Thyroid gland (tissue), 4 donors: ENCODE results near the gene OR2F2. TPM values are rescaled to one million over a fixed set of nuclear protein-coding genes. Genes with fewer than 3 reads are reported as not detected.

Source experiments
- DNase-seq, 2 donors: peaks; one replicate each; pipeline ENCODE4 v3.0.0-alpha.2; 2019
- H3K27ac ChIP-seq, 3 donors: fragments of 200-600 bp; sonication (generic); 1 replicate in 2 of 3; 2 replicates in 1 of 3; pipeline ENCODE4 v1.5.1; 2016 to 2019; ENCODE audit warnings: mild to moderate bottlenecking in 1 of 3, moderate library complexity in 1 of 3
- H3K27me3 ChIP-seq: fragments of 200-600 bp; sonication (generic); one replicate; pipeline ENCODE4 v1.5.1; 2019
- H3K36me3 ChIP-seq, 2 donors: fragments of 200-600 bp; sonication (generic); one replicate each; pipeline ENCODE4 v1.5.1; 2016 to 2019
- H3K4me1 ChIP-seq, 2 donors: fragments of 200-600 bp; sonication (generic); one replicate each; pipeline ENCODE4 v1.5.1; 2017 to 2019
- H3K4me3 ChIP-seq, 3 donors: fragments of 200-600 bp; sonication (generic); replicated peaks in 1 of 3; 1 replicate in 2 of 3; 2 replicates in 1 of 3; pipeline ENCODE4 v1.5.1; 2016; ENCODE audit warnings: mild to moderate bottlenecking in 1 of 3
- H3K9me3 ChIP-seq: fragments of 200-600 bp; sonication (generic); one replicate; pipeline ENCODE4 v1.5.1; 2017
- CTCF ChIP-seq, 6 experiments: fragments of 200-600 bp in 3 of 6; fragments of 450-650 bp in 3 of 6; sonication (generic) in 3 of 6; IDR thresholded peaks; one replicate each; pipeline ENCODE4 v1.5.1; 2016 to 2019; ENCODE audit warnings: antibody characterized with exemption in 6 of 6, mild to moderate bottlenecking in 2 of 6, inconsistent platforms in 1 of 6, moderate library complexity in 1 of 6
- POLR2A ChIP-seq, 2 donors: fragments of 450-650 bp; IDR thresholded peaks; one replicate each; pipeline ENCODE4 v1.6.1; 2017; ENCODE audit warnings: antibody characterized with exemption in 2 of 2, mild to moderate bottlenecking in 2 of 2, moderate library complexity in 1 of 2
- WGBS, 2 donors: methylation state at CpG; one replicate each; pipeline ENCODE4 v1.1.5; 2017; 5-methylcytosine and 5-hydroxymethylcytosine counted together
- intact Hi-C: fragments of 100-400 bp; cut with DNase I; formaldehyde crosslinking; loops from one replicate; pipeline ENCODE4 v1.15.1; 2023
- total RNA-seq, 4 donors: library from RNA; depleted of rRNA; stranded (reverse); fragments of >200 nt; gene quantifications; one replicate each; pipeline ENCODE4 v1.2.3, GENCODE V29; 2016

OR2F2 gene
- total RNA-seq, 4 donors from 2014 or later, result not detected

GRCh38 chr7:143913945-143914615 is 21.0 kb upstream of the OR2F2 start:
- TF ChIP-seq POLR2A (IDR thresholded peaks at IDR 0.05), result no peak
- no peak overlapping the region for H3K4me3 ChIP-seq
- no peaks in the 10 kb centered on the region for H3K36me3 ChIP-seq
- DNase-seq, result no peak
- no peak overlapping the region for H3K27ac ChIP-seq
- H3K4me1 ChIP-seq, result no peaks in the 10 kb centered on the region
- no peaks in the 10 kb centered on the region for H3K9me3 ChIP-seq
- intact Hi-C loops, result no loop called here
- 87 to 88% methylated on average over 3 of the region's 3 CpGs for WGBS, 2 donors
- H3K27me3 ChIP-seq, result no peaks in the 10 kb centered on the region

GRCh38 chr7:143914938-143915652 is 19.9 kb upstream of the OR2F2 start:
- WGBS, 2 donors, result 74 to 76% methylated on average over 7 of the region's 7 CpGs
- Histone ChIP-seq H3K27ac (no peak overlapping the region), H3K36me3 (no peaks in the 10 kb centered on the region), H3K4me1 (no peaks in the 10 kb centered on the region), H3K4me3 (no peak overlapping the region), H3K9me3 (no peaks in the 10 kb centered on the region), H3K27me3 (no peaks in the 10 kb centered on the region)
- no peak for DNase-seq
- intact Hi-C loops, result no loop called here
- TF ChIP-seq POLR2A (IDR thresholded peaks at IDR 0.05) (no peak), CTCF (IDR thresholded peaks at IDR 0.05) (no peak)

GRCh38 chr7:143924851-143925250 is 10.2 kb upstream of the OR2F2 start:
- DNase-seq, result no peak
- Histone ChIP-seq H3K4me1 (no peaks in the 10 kb centered on the region), H3K27me3 (no peaks in the 10 kb centered on the region), H3K9me3 (no peaks in the 10 kb centered on the region), H3K36me3 (no peaks in the 10 kb centered on the region), H3K27ac (no peak overlapping the region), H3K4me3 (no peak overlapping the region)
- TF ChIP-seq CTCF (IDR thresholded peaks at IDR 0.05) (no peak), POLR2A (IDR thresholded peaks at IDR 0.05) (no peak)
- WGBS, 2 donors, result 77 to 79% methylated on average over 1 of the region's 1 CpG
- intact Hi-C loops, result no loop called here

GRCh38 chr7:143929224-143929920 is 5.7 kb upstream of the OR2F2 start:
- Histone ChIP-seq H3K27ac (no peak overlapping the region), H3K27me3 (no peaks in the 10 kb centered on the region), H3K9me3 (no peaks in the 10 kb centered on the region), H3K36me3 (no peaks in the 10 kb centered on the region), H3K4me1 (no peaks in the 10 kb centered on the region), H3K4me3 (no peak overlapping the region)
- TF ChIP-seq CTCF (IDR thresholded peaks at IDR 0.05) (no peak), POLR2A (IDR thresholded peaks at IDR 0.05) (no peak)
- 91 to 98% methylated on average over 1 of the region's 1 CpG for WGBS, 2 donors
- DNase-seq, result no peak
- intact Hi-C loops, result no loop called here

GRCh38 chr7:143931739-143932138 is 3.3 kb upstream of the OR2F2 start:
- Histone ChIP-seq H3K27me3 (no peaks in the 10 kb centered on the region), H3K27ac (no peak overlapping the region), H3K9me3 (no peaks in the 10 kb centered on the region), H3K4me1 (no peaks in the 10 kb centered on the region), H3K36me3 (no peaks in the 10 kb centered on the region), H3K4me3 (no peak overlapping the region)
- no peak for DNase-seq
- TF ChIP-seq CTCF (IDR thresholded peaks at IDR 0.05) (no peak), POLR2A (IDR thresholded peaks at IDR 0.05) (no peak)
- intact Hi-C loops, result no loop called here
